ENCODE results near the gene UBE2D2. TPM values are rescaled to one million over a fixed set of nuclear protein-coding genes. Genes with fewer than 3 reads are reported as not detected.

UBE2D2 gene
- total and polyA plus RNA-seq, 2 of the 13 experiments (the other 11 are each of a cell fraction or from before 2014, with no cell fraction given): 79.1 to 109 TPM

- TF ChIP-seq, protein P1, sequence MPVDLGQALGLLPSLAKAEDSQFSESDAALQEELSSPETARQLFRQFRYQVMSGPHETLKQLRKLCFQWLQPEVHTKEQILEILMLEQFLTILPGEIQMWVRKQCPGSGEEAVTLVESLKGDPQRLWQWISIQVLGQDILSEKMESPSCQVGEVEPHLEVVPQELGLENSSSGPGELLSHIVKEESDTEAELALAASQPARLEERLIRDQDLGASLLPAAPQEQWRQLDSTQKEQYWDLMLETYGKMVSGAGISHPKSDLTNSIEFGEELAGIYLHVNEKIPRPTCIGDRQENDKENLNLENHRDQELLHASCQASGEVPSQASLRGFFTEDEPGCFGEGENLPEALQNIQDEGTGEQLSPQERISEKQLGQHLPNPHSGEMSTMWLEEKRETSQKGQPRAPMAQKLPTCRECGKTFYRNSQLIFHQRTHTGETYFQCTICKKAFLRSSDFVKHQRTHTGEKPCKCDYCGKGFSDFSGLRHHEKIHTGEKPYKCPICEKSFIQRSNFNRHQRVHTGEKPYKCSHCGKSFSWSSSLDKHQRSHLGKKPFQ (CRISPR knock-in tag; IDR thresholded peaks at IDR 0.05; ENCODE audit: insufficient replicate concordance): peak; percentile 76
- TF ChIP-seq ZNF326 (CRISPR knock-in tag; IDR thresholded peaks at IDR 0.05; ENCODE audit: borderline replicate concordance) (no peak), BHLHE40 (IDR thresholded peaks at IDR 0.05; ENCODE audit: low read length) (peak; percentile 48), ZFP91 (CRISPR knock-in tag; IDR thresholded peaks at IDR 0.05; ENCODE audit: borderline replicate concordance) (peak; percentile 94), ZSCAN12 (CRISPR knock-in tag; IDR thresholded peaks at IDR 0.05) (0 out of 2 replicates have a peak, but pooled peaks have one; percentile 31), ZNF512 (CRISPR knock-in tag; IDR thresholded peaks at IDR 0.05) (0 out of 2 replicates have a peak, but pooled peaks have one; percentile 37), ZNF784 (CRISPR knock-in tag; IDR thresholded peaks at IDR 0.05; ENCODE audit: borderline replicate concordance) (peak; percentile 67; the same call in 1 of the 2 replicates), ZNF83 (CRISPR knock-in tag; IDR thresholded peaks at IDR 0.05; ENCODE audit: borderline replicate concordance) (no peak), ZNF788 (CRISPR knock-in tag; IDR thresholded peaks at IDR 0.05; ENCODE audit: borderline replicate concordance) (peak; percentile 73; the same call in 1 of the 2 replicates), KDM3A (CRISPR knock-in tag; IDR thresholded peaks at IDR 0.05; ENCODE audit: low read depth) (peak; percentile 95), ZNF704 (CRISPR knock-in tag; IDR thresholded peaks at IDR 0.05; ENCODE audit: borderline replicate concordance) (peak; percentile 80; the same call in 1 of the 2 replicates), PHF8 (CRISPR knock-in tag; IDR thresholded peaks at IDR 0.05) (peak; percentile 61), TBP (CRISPR knock-in tag; IDR thresholded peaks at IDR 0.05) (no peak), MZF1 (CRISPR knock-in tag; IDR thresholded peaks at IDR 0.05; ENCODE audit: borderline replicate concordance) (no peak)
- TF ChIP-seq, protein P2, sequence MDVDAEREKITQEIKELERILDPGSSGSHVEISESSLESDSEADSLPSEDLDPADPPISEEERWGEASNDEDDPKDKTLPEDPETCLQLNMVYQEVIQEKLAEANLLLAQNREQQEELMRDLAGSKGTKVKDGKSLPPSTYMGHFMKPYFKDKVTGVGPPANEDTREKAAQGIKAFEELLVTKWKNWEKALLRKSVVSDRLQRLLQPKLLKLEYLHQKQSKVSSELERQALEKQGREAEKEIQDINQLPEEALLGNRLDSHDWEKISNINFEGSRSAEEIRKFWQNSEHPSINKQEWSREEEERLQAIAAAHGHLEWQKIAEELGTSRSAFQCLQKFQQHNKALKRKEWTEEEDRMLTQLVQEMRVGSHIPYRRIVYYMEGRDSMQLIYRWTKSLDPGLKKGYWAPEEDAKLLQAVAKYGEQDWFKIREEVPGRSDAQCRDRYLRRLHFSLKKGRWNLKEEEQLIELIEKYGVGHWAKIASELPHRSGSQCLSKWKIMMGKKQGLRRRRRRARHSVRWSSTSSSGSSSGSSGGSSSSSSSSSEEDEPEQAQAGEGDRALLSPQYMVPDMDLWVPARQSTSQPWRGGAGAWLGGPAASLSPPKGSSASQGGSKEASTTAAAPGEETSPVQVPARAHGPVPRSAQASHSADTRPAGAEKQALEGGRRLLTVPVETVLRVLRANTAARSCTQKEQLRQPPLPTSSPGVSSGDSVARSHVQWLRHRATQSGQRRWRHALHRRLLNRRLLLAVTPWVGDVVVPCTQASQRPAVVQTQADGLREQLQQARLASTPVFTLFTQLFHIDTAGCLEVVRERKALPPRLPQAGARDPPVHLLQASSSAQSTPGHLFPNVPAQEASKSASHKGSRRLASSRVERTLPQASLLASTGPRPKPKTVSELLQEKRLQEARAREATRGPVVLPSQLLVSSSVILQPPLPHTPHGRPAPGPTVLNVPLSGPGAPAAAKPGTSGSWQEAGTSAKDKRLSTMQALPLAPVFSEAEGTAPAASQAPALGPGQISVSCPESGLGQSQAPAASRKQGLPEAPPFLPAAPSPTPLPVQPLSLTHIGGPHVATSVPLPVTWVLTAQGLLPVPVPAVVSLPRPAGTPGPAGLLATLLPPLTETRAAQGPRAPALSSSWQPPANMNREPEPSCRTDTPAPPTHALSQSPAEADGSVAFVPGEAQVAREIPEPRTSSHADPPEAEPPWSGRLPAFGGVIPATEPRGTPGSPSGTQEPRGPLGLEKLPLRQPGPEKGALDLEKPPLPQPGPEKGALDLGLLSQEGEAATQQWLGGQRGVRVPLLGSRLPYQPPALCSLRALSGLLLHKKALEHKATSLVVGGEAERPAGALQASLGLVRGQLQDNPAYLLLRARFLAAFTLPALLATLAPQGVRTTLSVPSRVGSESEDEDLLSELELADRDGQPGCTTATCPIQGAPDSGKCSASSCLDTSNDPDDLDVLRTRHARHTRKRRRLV (CRISPR knock-in tag; IDR thresholded peaks at IDR 0.05): no peak; the same call in 1 of the 2 replicates
Measured at GRCh38 chr5:139637438-139638089, 76.4 kb downstream of the UBE2D2 start (continued).
